Mesenteric fat pad (tissue), 1 donor: Measurements from ENCODE around the gene PARG. TPM values are rescaled to one million over a fixed set of nuclear protein-coding genes. Genes with fewer than 3 reads are reported as not detected.
"Not testable (repeated sequence)": the region's sequence is repeated elsewhere in the genome, so short reads cannot be mapped to it uniquely, and the experiment has no call there.

Source experiments
- DNase-seq: peaks from one replicate; pipeline ENCODE4 v3.0.0-alpha.2; 2020; ENCODE audit warnings: low spot score
- total RNA-seq: library from RNA; stranded (reverse); fragmentation: NEBNext Ultra II Directional; extraction: Animal tissue kit (Norgen Biotek cat#: 25700); gene quantifications from one replicate; pipeline ENCODE4 v1.2.1, GENCODE V29; 2021
- donor health status: DM: yes; HTN: yes; CAD: no.

The PARG gene
- total RNA-seq, 1 donor from 2014 or later = 22.3 TPM

DNA sequence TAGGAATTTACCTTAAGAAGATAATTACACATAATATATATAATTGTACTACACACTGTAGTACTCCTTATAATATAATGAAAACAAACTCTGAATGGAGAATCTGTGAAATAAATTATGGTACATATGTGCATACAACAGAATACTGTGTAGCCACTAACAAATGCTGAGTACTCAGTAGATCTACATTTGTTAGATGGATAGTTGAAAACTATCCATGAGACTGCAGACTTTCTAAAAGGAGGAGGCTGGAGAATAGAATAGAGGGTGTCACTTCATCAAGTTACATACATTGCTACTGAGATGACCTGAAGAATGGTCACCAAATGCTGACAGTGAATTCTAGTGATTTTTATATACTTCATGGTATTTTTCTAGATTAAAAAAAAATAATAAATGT lies 111.0 kb downstream of the PARG start:
- DNase-seq = no peak

DNA sequence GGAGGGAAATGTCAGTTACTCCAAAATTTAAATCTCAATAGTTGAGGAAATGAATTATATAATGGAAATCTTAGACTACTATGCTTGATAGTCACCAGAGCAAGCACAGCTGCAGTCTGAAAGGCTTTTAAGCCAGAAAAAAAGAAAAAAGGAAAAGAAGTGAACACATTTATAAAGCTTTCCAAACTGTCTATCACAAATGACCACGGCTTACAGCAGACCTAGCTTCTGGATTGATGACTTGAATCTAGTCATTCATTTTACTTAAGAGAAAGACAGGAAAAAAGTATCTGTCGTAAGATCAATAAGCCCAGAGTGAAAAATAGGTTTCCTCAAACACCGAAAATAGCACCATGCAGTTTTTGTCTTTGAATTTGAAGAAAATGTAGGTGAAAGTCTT lies 111.8 kb downstream of the PARG start:
- DNase-seq = no peak

DNA sequence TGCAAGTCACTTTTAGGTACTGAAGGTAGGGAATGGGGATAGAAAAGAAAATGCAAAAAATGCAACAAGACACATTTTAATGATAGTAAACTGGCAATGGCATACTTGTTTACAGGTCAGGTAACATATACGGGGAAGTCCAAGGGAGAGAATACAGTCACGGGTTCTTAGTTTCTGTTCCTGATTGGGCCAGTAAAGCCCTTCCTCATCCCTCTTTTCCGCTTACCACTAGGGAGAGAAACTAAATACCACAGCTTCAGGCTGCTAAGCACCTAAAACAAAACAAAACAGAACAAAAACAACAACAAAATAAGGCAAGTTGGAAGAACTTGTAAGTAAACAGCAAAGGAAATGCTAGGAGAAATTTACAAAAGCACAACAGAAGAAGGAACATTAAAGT lies 114.5 kb downstream of the PARG start:
- DNase-seq = no peak

DNA sequence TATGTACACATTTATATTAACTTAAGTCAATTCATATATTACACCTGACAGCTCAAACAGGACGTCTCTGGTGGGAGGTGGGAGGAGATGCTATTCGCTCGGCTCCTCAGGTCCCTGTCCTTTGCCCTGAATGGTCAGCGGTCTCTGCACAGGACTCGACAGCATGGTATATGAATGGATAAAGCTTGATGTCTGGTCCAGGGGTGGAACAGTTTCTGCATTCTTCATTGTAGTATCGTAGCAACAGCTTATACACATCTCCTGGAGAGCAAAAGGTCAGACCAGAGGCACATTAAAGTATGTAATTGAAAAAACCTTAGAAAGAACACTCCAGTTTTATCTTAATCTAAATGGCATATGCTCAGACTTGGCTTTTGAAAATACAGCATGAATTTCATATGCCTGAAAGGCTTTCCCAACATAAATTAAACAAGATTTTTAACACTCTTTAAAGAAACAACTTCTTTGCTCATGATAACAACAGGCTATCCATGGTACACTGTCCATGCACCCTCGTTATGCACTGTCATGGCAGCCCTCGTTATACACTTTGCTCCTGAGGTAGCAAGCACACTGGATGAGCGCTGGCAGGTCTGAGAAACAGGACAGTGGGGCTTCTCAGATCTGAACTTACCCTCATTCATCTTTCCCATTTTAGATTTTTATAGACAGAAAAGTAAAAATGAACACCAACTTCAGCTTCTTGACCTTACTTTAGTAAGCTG lies 122.4 kb downstream of the PARG start:
- DNase-seq = no peak

DNA sequence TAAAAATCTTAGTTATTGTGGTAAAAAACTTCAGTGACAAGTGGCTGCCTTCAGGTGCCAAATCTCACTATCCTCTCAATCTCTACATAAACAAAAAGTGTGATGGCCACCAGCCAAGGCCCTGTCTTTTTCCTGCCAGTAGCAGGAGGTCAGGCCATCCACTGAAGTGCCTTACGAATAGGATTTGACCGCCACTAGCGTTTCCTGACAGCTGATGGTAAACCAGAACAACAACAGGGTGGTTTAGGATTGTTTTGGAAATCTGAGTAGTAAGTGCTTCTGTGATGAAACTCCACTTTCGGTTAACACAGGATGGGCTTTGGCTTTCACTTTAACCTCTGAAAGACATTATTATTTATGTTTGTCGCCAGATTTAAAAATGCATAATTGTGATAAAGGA lies 124.0 kb downstream of the PARG start:
- DNase-seq = no peak

DNA sequence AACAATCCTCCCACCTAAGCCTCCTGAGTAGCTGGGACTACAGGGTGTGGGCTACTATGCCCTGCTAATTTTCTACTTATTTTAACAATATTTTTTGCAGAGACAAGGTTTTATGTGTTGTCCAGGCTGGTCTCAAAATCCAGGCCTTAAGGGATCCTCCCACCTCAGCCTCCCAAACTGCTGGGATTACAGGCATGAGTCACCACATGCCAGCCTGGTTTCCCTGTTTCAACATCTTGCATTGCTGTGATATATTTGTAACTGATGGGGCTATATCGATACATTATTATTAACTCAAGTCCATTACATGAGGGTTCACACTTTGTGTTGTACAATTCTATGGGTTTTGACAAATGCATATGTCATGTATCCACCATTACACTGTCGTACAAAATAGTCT lies 137.8 kb downstream of the PARG start:
- DNase-seq = no peak

DNA sequence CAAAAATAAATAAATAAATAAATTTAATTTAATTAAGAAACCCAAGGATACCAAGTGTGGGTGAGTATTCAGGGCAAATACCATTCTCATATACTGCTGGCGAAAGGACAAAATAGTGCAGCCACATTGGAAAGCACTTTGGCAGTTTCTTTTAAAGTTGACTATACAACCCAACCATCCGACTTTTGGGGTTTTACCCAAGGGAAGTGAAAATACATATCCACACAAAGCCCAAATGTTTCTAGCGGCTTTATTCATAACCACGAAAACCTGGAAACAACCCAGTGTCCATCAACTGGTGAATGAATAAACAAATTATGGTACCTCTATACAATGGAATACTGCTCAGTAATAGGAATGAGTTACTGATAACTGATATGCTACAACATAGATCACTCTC lies 143.6 kb downstream of the PARG start:
- DNase-seq = no peak

DNA sequence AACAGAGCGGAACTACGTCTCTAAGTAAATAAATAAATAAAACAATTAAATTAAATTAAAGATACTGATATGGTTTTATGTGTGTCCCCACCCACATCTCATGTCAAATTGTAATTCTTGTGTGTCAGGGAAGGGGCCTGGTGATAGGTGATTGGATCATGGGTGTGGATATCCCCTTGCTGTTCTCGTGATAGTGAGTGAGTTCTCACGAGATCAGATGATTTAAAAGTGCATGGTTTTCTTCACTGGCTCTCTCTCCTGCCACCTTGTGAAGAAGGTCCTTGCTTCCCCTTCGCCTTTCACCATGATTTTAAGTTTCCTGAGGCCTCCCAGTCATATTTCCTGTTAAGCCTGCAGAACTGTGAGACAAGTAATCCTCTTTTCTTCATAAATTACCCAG lies 150.7 kb downstream of the PARG start:
- DNase-seq = no peak

DNA sequence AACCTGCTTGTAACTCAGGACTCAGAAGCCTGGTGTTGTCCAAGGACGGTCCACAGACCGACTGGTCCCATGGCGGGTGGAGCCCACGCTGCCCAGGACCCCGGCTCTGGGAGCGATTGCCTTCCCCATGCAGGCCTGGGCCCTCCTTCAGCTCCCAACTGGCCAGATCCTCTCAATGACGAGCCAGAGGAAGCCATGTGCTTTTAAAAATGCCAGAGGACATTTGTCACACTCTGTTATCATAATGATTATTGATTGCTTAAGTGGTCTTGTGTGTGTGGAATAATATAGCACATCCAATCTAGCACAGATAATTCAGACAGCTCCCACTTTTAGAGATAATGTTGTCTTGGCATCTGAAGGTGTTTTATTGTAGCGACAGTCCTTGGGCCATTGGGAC lies 157.1 kb downstream of the PARG start:
- DNase-seq = no peak

DNA sequence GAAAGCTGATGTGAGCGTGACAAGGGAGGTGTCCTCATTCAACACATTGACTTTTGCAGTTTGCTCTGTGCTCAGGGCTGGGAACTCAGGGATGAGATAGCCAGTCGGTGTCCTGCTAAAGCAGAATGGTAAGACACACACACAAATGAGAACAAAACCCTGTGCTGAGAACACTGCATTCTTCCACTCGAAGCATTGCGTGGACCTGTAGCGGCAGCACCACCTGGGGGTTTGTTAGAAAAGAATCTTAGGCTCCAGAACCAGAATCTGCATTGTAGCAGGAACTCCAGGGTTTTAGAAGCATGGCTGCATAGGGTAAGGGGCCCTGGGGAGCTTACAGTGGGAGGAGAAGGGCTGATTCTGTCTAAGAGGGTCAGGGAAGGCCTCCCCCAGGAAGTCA lies 158.2 kb downstream of the PARG start:
- DNase-seq = no peak

DNA sequence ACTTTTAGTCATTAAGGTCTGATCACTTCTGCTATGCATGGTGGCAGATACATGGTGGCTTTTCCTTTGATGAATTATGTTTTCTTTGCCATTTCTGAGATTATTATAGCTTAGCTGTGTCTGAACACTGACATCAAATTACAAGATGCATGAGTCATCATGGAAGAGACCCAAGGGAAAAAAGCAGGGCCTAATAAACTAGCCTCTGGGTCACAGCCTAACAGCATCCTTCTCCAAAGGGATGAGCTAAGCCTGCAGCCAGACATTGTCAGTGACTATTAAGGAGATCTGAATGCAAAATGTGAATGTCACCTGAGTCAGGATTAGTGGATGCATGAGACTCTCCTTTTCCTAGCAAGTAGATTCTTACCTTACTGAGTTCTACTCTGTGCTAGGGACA lies 160.6 kb downstream of the PARG start:
- DNase-seq = no peak

DNA sequence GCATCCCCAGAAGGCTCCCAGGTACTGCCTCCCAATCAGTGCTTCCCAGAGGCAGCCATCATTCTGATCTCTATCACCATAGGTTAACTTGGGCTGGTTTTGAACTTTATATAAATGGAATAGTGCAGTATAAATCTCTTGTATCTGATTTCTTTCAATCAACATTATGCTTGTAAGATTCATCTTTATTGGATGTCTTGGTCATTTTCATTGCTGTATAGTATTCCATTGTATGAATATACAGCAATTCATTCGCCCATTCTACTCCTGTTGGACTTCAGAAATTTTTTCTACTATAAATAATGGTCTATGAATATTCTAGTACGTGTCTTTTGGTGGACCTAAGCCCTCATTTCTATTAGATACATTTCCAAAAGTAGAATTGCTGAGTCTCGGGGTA lies 163.6 kb downstream of the PARG start:
- DNase-seq = no peak

DNA sequence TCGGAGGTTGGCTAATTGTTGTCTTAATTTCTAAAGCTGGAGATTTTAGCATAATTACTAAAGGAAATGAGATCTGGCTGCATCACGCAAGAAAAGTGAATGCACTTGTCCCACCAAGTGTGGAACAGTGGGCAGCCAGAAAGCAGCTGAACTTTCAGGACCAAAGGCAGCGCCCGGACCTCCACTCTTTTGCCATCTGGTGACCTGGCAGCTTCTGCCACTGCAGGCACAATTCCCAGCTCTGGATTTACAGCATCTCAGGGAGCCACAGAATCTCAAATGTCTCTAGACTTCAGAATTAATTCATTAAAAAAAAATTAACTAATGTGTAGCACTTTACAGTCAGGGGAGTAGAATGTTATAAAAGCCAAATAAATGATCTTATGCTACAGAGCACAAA lies 165.0 kb downstream of the PARG start:
- DNase-seq = no peak

DNA sequence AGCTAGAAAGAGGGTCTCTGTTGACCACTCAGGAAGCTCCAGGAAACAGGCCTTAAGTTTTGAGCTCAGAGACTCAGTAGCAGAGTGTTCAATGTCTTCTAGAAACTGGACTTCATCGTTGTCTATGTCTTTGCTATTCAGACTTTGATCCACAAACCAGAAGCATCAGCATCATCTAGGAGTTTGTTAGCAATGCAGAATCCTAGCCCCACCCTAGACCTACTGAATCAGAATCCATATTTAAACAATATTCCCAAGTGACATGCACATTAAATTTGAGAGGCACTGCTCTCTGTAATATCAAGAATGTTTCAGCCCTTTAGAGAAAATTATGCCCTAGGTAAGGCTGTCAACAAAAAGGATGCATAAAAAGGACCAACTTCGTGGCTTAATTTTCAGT lies 166.8 kb downstream of the PARG start:
- DNase-seq = no peak

DNA sequence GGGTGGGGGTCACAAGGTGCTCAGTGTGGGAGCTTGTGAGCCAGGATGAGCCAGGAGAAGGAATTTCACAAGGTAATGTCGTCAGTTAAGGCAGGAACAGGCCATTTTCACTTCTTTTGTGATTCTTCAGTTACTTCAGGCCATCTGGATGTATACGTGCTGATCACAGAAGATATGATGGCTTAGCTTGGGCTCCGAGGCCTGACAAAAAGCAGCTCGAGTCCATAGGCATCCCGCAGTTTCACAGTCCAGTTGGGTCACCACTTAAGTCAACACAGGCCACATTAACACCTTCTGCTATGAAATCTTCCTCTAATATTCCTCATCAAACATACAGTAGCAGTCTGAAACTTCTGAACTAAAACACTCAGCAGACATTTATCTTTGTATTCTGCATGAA lies 168.9 kb downstream of the PARG start:
- not testable (repeated sequence) for DNase-seq

DNA sequence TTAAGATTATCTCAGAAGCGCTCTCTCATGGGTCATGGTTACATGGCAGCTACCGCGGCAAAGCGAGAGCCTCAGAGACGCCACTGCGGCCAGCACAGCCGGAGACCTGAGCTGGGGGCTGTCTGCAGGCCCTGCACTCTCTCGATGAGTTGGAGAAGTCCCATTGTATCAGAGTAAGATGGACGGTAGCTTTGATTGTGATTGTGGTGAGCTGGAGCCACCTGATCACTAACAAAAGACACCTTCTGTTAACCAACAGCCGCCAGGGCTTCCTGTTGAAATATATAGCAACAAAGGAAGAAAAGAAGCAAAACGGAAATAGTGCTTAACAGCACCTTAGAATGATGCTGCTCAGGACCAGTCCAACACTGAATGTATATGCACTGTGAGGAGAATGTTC lies 170.8 kb downstream of the PARG start:
- not testable (repeated sequence) for DNase-seq

DNA sequence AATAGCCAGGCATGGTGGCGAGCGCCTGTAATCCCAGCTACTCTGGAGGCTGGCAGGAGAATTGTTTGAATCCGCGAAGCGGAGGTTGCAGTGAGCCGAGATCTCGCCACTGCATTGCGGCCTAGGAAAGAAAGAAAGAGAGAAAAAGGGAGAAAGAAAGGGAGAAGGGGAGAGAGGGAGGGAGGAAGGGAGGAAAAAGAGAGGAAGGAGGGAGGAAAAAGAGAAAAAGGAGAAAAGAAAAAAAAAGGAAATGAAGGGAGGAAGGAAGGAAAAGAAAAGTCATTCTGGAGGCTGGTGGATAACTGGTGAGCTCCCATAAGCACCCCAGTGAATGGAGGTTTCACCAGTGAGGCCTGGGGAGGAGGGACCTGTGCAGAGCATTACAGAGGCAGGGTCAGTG lies 172.1 kb downstream of the PARG start:
- DNase-seq = no peak

DNA sequence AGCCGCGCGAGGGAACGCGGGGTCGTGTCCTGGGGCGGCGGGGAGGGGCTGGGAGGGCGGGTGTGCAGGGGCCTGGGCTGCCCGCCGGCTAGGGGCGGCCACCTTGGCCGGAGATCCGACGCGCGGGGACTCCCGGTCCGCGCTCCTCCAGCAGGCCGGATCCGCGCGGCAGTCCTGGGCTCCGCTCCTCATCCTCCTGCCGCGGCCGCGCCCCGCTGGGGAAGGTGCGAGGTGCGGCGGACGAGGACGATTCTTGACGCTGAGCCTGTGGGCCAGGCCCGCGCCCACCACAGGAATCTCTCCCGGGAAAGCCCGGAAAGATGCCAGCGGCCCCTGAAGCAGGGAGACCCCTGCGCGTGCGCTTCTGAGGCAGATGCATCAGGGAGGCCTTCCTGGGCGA lies 173.1 kb downstream of the PARG start:
- no peak for DNase-seq

DNA sequence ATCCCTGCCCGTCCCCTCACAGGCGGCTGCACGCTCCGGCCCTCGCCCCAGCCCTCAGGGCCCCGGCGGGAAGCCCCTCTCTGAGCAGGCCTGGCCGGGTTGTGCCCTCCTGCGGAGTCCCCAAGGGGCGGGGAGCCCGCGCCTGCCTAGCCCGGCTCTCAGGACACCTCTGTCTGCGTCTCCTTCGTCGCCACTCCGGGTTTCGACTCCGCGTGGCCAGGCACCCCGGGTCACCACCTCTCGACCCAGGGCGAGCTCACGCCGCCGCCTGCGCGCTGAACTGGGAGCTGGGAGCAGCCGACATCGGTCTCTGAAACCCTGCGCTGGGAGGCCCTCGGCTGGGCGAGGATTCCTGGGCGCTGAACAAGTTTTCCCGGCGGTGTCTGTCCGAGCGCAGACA lies 173.5 kb downstream of the PARG start:
- no peak for DNase-seq

Other genes starting within 250 kb of the PARG start
- gene OGDHL, start 179.7 kb downstream of the PARG start, total RNA-seq = not detected
- 20.7 TPM for gene TIMM23B, start within 50 bp of the PARG start, total RNA-seq
- 15.0 TPM for gene AGAP6, start 46.4 kb upstream of the PARG start, total RNA-seq
- 42.3 TPM for gene WASHC2A, start 125.9 kb upstream of the PARG start, total RNA-seq